T follicular helper cell (primary cell): ENCODE results near the gene CCT7.

ENCODE experiments used
- DNase-seq: peaks from one replicate; pipeline ENCODE4 v3.0.0-alpha.2; 2020; ENCODE audit warnings: low read depth

The CCT7 gene

GRCh38 chr2:73294239-73294638 is 60.1 kb downstream of the CCT7 start:
- DNase-seq = no peak

GRCh38 chr2:73295751-73296400 is 61.8 kb downstream of the CCT7 start:
- DNase-seq = no peak

- DNase-seq = no peak
These were observed 63.0 kb downstream of the CCT7 start for GRCh38 chr2:73297151-73297559.

GRCh38 chr2:73297586-73297985 is 63.5 kb downstream of the CCT7 start:
- DNase-seq = no peak

- DNase-seq = no peak
These were observed 66.8 kb downstream of the CCT7 start for GRCh38 chr2:73300926-73301325.

GRCh38 chr2:73301636-73302035 is 67.5 kb downstream of the CCT7 start:
- no peak for DNase-seq
